RCC 7860 (cell line): ENCODE results near the gene SULT1A1.
"Not testable (repeated sequence)": the region's sequence is repeated elsewhere in the genome, so short reads cannot be mapped to it uniquely, and the experiment has no call there.

Experiments
- DNase-seq: peaks from one replicate; pipeline ENCODE4 v3.0.0-alpha.2; 2015; ENCODE audit warnings: low spot score
- FAIRE-seq: peaks from 2 replicates; lab custom pipeline; 2012; peaks lifted over from hg19 to GRCh38; lab: Jason Lieb, UNC

SULT1A1 gene

DNA sequence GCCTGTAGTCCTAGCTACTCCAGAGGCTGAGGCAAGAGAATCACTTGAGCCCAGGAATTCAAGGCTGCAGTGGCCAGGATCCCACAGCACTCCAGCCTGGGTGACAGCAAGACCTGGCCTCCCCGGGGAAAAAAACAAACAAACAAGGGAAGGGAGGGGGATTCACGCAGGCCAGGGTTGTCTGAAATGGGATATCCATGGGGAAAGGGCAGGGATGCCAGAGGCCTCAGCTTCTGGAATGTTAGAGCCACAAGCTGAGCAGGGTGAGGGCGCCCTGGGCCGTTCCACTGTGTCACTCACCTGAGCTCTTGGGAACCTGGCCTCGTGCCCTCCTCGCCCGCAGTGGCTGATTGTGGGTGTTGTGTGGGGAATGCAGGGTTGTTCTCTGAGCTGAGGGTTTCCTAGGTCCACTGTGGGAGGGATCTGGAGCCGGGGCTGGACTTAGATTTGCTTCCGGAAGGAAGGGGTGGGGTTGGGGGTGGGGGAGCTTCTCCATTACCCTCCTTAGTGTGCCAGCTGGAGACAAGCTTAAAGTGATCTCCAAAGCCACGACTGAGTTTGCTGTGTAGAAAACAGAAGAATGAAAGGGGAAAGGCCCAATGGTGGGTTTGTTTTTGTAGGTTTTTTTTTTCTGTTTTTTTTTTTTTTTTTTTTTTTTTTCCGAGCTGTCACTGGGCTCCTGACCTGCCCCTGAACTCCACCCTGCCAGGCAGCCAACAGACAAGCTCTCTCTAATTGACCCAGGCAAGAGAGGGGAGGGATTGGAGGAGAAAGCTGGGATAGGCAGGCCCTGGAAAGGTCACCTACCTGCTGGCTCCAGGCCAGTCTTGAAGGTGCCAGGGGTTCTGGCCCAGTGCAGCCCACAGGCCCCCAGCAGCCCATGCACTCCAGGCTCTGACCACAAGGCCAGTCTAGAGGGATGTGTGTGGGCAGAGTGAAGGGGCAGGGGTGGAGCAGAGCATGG, at the start of gene SULT1A1:
TSS of gene SULT1A1 (minus strand) at position 414 of the 964 bp plus-strand sequence. CDS start 1,189 bp downstream, outside the sequence.
- FAIRE-seq: no peak
- no peak for DNase-seq

- FAIRE-seq, DNase-seq: not testable (repeated sequence)
Measured at GRCh38 chr16:28639959-28640358, 30.1 kb upstream of the SULT1A1 start.

DNA sequence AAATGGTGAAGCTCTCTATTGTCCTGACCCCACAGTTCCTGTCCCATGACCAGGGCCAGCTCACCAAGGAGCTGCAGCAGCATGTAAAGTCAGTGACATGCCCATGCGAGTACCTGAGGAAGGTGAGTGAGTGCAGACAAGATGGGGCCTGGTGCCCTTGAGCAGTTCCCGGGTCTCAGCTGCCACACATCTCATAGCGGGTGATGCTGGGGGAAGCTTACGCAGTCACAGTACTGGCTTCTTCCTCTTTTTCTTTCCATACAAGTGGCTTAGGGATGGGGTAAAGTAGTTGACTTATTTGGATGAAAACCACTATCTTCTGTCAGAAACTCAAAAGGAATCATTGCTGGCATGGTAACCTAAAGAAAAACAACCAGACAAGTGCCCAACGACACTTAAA, 28.5 kb upstream of the SULT1A1 start:
- FAIRE-seq, DNase-seq: not testable (repeated sequence)

- FAIRE-seq, DNase-seq: not testable (repeated sequence)
Measured at GRCh38 chr16:28637765-28638164, 27.9 kb upstream of the SULT1A1 start, which contains the start of gene NPIPB8. Gene NPIPB8, plus strand, starts transcription at chr16:28638065. Its CDS starts 296 bp downstream, at chr16:28638361.

DNA sequence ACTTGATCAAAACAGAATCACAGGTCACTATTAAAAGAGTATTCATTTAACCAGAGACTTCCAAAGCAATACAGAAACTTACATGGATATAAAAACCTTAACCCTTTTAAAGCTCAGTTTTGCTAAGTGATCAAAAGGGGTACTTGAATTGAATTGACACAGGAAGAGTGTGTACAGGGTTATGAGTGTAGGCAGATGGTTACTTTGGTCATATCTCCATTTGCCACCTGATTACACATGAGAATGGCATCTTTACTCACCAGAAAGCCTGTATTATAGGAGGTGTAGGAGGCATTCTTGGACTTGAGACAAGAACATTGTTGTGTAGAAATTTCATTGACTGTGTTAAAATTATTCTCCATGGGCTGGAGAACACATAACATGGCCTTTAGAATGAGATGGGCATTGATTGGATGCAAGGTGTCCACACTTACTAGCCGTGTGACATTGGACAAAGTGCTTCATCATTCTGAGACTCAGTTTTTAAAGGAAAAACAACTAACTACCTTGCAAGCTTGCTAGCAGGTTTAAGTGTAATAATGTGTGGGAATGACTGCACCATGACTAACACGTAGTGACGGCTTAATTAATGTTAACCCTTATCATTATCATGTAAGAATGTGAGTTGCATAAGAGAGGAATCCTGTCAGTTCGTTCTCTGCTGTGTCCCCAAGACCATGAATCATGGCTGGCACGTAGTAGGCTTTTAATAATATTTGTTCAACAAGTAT, 26.4 kb upstream of the SULT1A1 start:
- peak; percentile 82 for DNase-seq

DNA sequence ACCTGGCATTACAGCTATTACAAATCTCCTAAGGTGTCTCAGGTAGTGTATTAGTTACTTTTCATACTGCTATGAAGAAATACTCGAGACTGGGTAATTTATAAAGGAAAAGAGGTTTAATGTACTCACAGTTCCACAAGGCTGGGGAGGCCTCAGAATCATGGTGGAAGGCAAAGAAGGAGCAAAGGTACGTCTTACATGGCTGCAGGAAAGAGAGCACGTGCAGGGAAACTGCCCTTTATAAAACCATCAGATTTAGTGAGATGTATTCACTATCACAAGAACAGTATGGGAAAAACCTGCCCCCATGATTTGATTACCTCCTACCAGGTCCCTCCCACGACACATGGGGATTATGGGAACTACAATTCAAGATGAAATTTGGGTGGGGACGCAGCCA, 21.1 kb upstream of the SULT1A1 start:
- DNase-seq, FAIRE-seq: not testable (repeated sequence)

More for the DNA sequence above, 26.4 kb upstream of the SULT1A1 start:
- peak; percentile 79 for FAIRE-seq

GRCh38 chr16:28623172-28623711, 13.4 kb upstream of the SULT1A1 start:
- FAIRE-seq (no peak), DNase-seq (no peak)

DNA sequence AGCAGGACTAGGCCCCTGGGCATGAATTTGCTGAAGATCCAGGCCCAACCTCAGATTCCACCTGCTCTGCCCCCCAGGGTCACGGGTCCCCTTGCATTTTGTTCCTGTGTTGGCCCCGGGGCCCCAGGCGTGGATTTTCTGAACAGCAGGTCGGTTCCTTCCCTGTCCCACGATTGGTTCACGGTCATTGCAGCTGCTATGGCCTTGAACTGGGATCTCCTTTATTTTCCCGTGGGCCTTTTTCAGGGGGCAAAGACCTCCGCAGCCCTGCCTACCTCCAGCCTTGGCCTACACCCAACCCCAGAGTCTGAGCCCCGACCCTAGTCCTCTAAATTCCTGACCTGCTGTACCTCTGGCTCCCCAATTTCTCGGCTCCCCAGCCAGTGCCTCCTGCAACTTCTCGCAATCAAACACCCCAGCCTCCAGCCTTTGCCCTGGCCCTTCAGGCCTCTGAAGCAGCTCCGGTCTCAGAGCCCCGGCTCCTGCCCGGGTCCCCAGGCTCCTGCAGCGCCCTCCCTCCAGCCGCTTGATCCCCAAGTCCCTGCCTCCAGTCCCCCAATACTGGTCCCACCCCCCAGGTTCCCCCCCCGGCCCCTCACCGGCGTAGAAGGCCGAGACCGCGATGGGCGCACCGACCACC, 12.8 kb upstream of the SULT1A1 start:
- FAIRE-seq, DNase-seq: not testable (repeated sequence)

DNA sequence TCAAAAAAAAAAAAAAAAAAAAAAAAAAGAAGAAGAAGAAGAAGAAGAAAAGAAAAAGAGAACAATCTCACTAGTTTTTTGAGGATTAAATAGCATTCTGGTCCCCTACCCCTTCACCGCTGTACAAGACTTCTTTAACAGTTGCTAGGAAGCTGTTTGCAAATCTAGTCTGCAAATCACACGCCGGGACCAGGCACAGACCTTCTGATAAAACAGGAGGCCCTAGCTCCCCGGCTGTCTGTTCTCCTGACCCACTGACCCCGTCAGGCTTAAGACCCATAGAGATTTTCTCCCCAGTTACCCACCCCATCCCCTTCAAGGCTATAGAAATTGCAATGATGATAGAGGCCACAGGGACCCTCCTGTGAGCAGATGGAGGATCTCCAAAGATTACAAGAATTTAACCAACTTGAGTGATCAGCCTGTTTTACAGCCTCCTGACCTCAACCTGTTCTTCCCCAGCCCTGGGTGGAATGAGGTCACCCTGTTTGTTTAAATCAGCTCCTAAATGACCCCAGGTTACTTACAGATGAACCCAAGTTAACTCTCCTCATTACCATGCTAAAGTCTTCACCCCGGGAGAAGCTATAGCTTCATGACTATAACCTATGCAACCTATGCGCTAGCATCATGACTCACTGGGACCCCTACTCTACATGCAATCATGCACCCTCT, 11.8 kb upstream of the SULT1A1 start:
- no peak for FAIRE-seq
- no peak for DNase-seq

DNA sequence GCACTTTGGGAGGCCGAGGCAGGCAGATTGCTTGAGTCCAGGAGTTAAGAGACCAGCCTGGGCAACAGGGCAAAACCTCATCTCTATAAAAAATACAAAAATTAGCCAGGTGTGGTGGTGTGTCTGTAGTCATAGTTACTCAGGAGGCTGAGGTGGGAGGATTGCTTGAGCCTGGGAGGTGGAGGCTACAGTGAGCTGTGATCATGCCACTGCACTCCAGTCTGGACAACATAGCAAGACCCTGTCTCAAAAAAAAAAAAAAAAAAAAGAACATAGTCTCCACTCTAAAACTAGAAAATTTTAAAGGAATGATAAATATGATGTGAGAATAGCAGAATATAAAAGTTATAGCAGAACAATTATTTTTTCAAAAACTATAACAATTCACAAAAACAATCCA, 10.5 kb upstream of the SULT1A1 start:
- FAIRE-seq, DNase-seq: not testable (repeated sequence)

DNA sequence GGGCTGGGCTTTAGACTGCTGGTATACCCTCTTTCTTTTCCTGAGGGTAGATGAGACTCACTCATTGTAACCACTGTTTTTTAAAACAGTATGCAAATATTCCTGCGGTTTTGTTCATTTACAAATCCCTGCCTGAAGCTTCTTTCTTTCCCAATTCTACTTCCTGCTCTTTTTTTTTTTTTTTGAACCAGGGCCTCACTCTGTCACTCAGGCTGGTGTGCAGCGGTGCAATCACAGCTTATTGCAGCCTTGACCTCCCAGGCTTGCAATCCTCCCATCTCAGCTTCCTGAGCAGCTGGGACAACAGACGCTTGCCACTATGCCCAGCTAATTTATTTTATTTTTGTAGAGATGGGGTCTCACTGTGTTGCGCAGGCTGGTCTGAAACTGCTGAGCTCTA, 8.0 kb upstream of the SULT1A1 start:
- no peak for FAIRE-seq
- DNase-seq: no peak

DNA sequence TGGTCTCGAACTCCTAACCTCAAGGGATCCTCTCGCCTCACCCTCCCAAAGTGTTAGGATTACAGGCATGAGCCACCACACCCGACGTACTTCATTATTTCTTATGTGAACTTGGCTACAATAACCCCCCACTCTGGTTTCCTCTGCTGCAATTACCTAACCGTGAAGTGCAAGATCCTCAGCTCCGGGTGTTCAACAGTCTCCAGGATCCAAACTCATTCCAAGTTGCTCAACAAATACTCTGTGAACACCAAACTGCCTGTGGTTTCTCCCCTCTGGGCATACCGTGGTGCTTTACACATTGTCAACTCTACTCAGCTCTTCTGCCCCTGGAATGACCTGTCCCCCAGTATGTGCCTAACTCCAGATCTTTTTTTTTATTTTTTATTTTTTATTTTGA, 6.8 kb upstream of the SULT1A1 start:
- FAIRE-seq: no peak
- no peak for DNase-seq

- FAIRE-seq, DNase-seq: not testable (repeated sequence)
Measured at GRCh38 chr16:28616224-28616577, 6.4 kb upstream of the SULT1A1 start.

DNA sequence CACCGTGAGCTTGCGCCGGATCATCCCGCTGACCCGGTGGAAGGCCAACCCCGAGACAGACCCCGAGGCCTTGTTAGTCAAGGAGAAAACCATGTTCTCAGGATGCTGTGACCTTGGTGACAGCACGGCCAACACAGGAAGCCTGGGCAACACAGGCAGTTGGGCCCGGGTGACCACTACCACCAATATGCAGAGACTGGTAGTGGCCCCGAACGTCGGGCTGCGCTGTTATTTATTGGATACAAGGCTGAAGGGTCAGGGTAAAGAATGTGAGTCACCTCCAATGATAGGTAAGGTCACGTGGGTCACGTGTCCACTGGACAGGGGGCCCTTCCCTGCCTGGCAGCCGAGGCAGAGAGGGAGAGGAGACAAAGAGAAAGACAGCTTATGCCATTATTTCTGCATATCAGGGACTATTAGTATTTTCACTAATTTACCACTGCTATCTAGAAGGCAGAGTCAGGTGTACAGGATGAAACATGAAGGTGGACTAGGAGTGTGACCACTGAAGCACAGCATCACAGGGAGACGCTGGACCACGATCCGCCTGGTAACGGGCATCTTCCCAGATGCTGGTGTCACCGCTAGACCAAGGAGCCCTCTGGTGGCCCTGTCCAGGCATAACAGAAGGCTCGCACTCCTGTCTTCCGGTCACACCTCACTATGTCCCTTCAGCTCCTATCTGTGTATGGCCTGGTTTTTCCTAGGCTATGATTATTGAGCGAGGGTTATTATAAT, 5.8 kb upstream of the SULT1A1 start:
- FAIRE-seq: not testable (repeated sequence)

DNA sequence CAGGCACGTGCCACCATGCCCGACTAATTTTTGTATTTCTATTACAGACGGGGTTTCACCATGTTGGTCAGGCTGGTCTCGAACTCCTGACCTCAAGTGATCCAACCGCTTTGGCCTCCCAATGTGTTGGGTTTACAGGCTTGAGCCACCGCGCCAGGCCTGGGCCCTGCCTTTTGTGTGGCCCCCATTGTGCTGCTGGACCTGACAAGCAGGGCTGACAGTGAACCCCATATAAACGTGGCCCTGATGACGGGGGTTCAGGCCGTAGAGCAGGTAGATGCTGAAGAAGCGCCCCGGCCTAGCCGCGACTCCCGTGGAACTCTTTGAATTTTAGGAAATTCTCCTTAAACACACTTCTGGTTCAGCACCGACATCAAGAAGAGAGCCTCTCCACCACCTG, 4.7 kb upstream of the SULT1A1 start:
- not testable (repeated sequence) for DNase-seq, FAIRE-seq

More for the DNA sequence above, 5.8 kb upstream of the SULT1A1 start:
- peak; percentile 33 for DNase-seq

GRCh38 chr16:28613912-28614311, 4.1 kb upstream of the SULT1A1 start:
- DNase-seq, FAIRE-seq: not testable (repeated sequence)

DNA sequence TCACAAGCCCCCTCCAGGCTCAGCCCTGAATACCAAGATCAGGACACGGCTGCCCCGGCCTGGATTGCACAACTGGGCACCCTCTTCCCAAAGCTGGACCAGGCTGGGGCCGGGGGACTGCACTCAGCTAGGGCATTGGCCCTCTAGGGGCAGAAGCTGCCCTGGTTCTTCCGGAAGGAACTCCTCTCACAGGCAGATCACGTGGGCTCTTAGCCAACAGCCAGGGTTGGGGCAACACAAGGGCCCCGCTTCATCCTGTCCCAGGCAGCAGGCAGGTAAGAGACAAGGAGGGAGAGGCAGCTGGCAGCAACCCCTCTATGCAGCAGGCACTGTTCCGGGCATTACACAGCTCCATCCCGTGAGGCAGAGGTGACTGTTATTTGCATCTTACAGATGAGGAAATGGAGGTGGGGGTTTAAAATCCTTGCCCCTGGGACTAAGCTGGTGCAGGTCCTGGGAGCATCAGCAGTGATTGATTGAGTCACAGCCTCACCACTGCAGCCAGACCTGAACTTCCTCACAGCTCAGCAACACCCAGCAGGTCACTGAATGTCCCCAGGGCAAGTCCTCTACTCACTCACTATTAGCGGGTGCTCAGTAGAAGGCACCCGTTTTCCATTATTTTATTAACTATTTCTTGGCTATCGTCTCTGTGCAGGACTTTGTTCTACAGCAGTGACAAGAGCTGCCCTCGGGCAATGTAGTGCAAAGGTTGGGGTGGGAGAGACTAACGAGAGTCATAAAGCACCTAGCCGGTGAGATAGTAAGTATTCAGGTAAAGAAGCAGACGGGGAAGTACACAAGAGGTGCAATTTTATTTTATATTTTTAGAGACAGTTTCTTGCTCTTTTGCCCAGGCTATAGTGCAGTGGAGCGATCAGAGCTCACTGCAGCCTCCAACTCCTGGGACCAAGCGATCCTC, 2.8 kb upstream of the SULT1A1 start:
- not testable (repeated sequence) for DNase-seq, FAIRE-seq

DNA sequence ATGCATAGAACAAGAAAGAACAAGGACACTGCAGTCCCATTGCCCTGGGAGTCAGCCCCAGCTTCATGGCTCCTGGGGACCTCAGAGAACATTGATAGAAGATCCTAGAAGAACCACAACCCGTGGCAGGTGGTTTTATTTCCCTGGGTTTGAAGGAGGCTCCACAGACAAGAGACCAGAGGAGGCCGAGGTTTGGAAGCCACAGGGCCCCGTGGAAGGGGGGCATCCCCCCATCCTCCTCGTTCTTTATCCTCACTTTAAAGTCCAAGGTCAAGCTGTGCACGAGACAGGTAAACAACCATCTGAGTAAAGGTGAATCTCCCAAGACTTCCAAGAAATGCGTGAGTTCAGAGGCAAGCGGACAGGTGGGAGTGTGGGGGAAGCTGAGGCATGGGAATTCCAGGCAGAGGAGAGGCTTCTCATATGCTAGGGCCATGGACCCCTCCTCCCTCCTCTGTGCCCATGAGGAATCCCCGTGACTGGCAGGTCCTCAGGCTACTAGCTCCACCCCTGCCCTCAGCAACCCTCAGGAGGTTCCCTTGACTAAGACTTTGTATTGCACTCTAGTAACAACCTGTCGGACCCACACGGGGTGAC, 849 bp upstream of the SULT1A1 start:
- FAIRE-seq (no peak), DNase-seq (no peak)
